HepG2 (cell line): Measurements from ENCODE around the gene STEAP1B. TPM values are rescaled to one million over a fixed set of nuclear protein-coding genes. Genes with fewer than 3 reads are reported as not detected.
A peak's percentile ranks its signal among the peaks of the same experiment; 100 is the strongest.

Source experiments
- ARNT2 ChIP-seq: sonication (generic); formaldehyde crosslinking; IDR thresholded peaks from 2 replicates; pipeline ENCODE4 v1.8.0; 2022; ENCODE audit warnings: mild to moderate bottlenecking, low read depth, missing genetic modification reagents, moderate library complexity
- ARNTL ChIP-seq: sonication (generic); formaldehyde crosslinking; IDR thresholded peaks from 2 replicates; pipeline ENCODE4 v1.4.0; 2020; ENCODE audit warnings: mild to moderate bottlenecking, missing genetic modification reagents
- CC2D1A ChIP-seq: sonication (generic); formaldehyde crosslinking; IDR thresholded peaks from 2 replicates; pipeline ENCODE4 v1.8.1; 2023; ENCODE audit warnings: mild to moderate bottlenecking, missing genetic modification reagents
- CHD4 ChIP-seq: fragments of 200-600 bp; sonication (generic); IDR thresholded peaks from 2 replicates; pipeline ENCODE4 v1.7.0; 2017; ENCODE audit warnings: mild to moderate bottlenecking, low read length, borderline replicate concordance
- E2F5 ChIP-seq: sonication (generic); formaldehyde crosslinking; conservative IDR thresholded peaks from 2 replicates; pipeline ENCODE4 v1.4.0; 2020; ENCODE audit warnings: missing genetic modification reagents
- FIP1L1 ChIP-seq: fragments of 200-400 bp; formaldehyde crosslinking; IDR thresholded peaks from 2 replicates; pipeline ENCODE4 v1.6.1; 2018; ENCODE audit warnings: low read depth, mild to moderate bottlenecking, low read length, moderate library complexity, borderline replicate concordance; ENCODE audit not compliant: insufficient read depth
- FLYWCH1 ChIP-seq: sonication (generic); formaldehyde crosslinking; IDR thresholded peaks from 2 replicates; pipeline ENCODE4 v1.8.1; 2023; ENCODE audit warnings: mild to moderate bottlenecking, missing genetic modification reagents
- FOXJ3 ChIP-seq: sonication (generic); formaldehyde crosslinking; IDR thresholded peaks from 2 replicates; pipeline ENCODE4 v1.4.0; 2020; ENCODE audit warnings: missing genetic modification reagents, mild to moderate bottlenecking, borderline replicate concordance
- IKZF1 ChIP-seq: fragments of 450-650 bp; IDR thresholded peaks from 2 replicates; pipeline ENCODE4 v1.7.1; 2016
- IRX3 ChIP-seq: sonication (generic); formaldehyde crosslinking; IDR thresholded peaks from 2 replicates; pipeline ENCODE4 v1.8.1; 2023; ENCODE audit warnings: mild to moderate bottlenecking, low read depth, missing genetic modification reagents, borderline replicate concordance
- JUN ChIP-seq: sonication (generic); formaldehyde crosslinking; IDR thresholded peaks from 2 replicates; pipeline ENCODE4 v1.4.0; 2020; ENCODE audit warnings: mild to moderate bottlenecking, missing genetic modification reagents
- KLF9 ChIP-seq: IDR thresholded peaks from 2 replicates; pipeline ENCODE4 v1.6.1; 2016; ENCODE audit warnings: low read depth
- MBNL3 ChIP-seq: fragments of 250-450 bp; sonication (Bioruptor Pico); conservative IDR thresholded peaks from 2 replicates; pipeline ENCODE4 v1.8.0; 2022; ENCODE audit warnings: mild to moderate bottlenecking, inconsistent platforms
- MIER2 ChIP-seq: IDR thresholded peaks from 2 replicates; pipeline ENCODE4 v1.6.1; 2016; ENCODE audit warnings: missing biosample characterization, missing genetic modification reagents
- MIER3 ChIP-seq: IDR thresholded peaks from 2 replicates; pipeline ENCODE4 v1.6.1; 2016; ENCODE audit warnings: missing compliant biosample characterization, borderline replicate concordance
- NFAT5 ChIP-seq: sonication (generic); formaldehyde crosslinking; IDR thresholded peaks from 2 replicates; pipeline ENCODE4 v1.4.0; 2020; ENCODE audit warnings: missing genetic modification reagents
- NRL ChIP-seq: sonication (generic); formaldehyde crosslinking; IDR thresholded peaks from 2 replicates; pipeline ENCODE4 v1.5.0; 2020; ENCODE audit warnings: missing genetic modification reagents, mild to moderate bottlenecking, moderate library complexity, borderline replicate concordance
- RBFOX2 ChIP-seq: fragments of 200-400 bp; formaldehyde crosslinking; IDR thresholded peaks from 2 replicates; pipeline ENCODE4 v1.6.1; 2017; ENCODE audit warnings: low read depth, mild to moderate bottlenecking, low read length
- STAG1 ChIP-seq: sonication (generic); formaldehyde crosslinking; IDR thresholded peaks from 2 replicates; pipeline ENCODE4 v1.4.0; 2020; ENCODE audit warnings: missing genetic modification reagents
- ZBTB3 ChIP-seq: sonication (generic); formaldehyde crosslinking; IDR thresholded peaks from 2 replicates; pipeline ENCODE4 v1.4.0; 2020; ENCODE audit warnings: low read depth, mild to moderate bottlenecking, moderate library complexity, missing genetic modification reagents, borderline replicate concordance
- ZFP36 ChIP-seq: fragments of 150-350 bp; IDR thresholded peaks from 2 replicates; pipeline ENCODE4 v1.6.1; 2018; ENCODE audit warnings: borderline replicate concordance, low read length, low read depth; ENCODE audit not compliant: partially characterized antibody
- ZMYM4 ChIP-seq: sonication (generic); formaldehyde crosslinking; IDR thresholded peaks from 2 replicates; pipeline ENCODE4 v1.8.1; 2023; ENCODE audit warnings: mild to moderate bottlenecking, missing genetic modification reagents
- ZNF441 ChIP-seq: sonication (generic); formaldehyde crosslinking; IDR thresholded peaks from 2 replicates; pipeline ENCODE4 v1.7.0; 2021; ENCODE audit warnings: missing genetic modification reagents, borderline replicate concordance
- ZNF557 ChIP-seq: sonication (generic); formaldehyde crosslinking; IDR thresholded peaks from 2 replicates; pipeline ENCODE4 v1.4.0; 2020; ENCODE audit warnings: missing genetic modification reagents
- ZNF737 ChIP-seq: sonication (generic); formaldehyde crosslinking; IDR thresholded peaks from 2 replicates; pipeline ENCODE4 v1.5.0; 2020; ENCODE audit warnings: missing genetic modification reagents, mild to moderate bottlenecking, borderline replicate concordance
- polyA plus RNA-seq, 8 experiments: library from polyadenylated mRNA; depleted of rRNA in 3 of 8; stranded (reverse) in 7 of 8; unstranded in 1 of 8; fragments of >200 nt; fragmentation: Illumina TruSeq in 4 of 8; extraction: Trizol in 4 of 8; gene quantifications; 2 replicates each; pipeline versions ENCODE4 v1.2.1 to v1.2.3, GENCODE V29; 2011 to 2016; ENCODE audit warnings: low read depth in 4 of 8, missing spikeins in 1 of 8, mixed read lengths in 1 of 8; ENCODE audit not compliant: insufficient read depth in 1 of 8
- total RNA-seq, 5 experiments: library from RNA; depleted of rRNA; stranded (reverse); fragments of >200 nt; fragmentation: Illumina TruSeq; extraction: Trizol; gene quantifications; 2 replicates each; pipeline ENCODE4 v1.2.3, GENCODE V29; 2016; ENCODE audit warnings: low read depth in 1 of 5

The STEAP1B gene
- total and polyA plus RNA-seq, 2 of the 13 experiments (the other 11 are each of a cell fraction or from before 2014, with no cell fraction given) = not detected

DNA sequence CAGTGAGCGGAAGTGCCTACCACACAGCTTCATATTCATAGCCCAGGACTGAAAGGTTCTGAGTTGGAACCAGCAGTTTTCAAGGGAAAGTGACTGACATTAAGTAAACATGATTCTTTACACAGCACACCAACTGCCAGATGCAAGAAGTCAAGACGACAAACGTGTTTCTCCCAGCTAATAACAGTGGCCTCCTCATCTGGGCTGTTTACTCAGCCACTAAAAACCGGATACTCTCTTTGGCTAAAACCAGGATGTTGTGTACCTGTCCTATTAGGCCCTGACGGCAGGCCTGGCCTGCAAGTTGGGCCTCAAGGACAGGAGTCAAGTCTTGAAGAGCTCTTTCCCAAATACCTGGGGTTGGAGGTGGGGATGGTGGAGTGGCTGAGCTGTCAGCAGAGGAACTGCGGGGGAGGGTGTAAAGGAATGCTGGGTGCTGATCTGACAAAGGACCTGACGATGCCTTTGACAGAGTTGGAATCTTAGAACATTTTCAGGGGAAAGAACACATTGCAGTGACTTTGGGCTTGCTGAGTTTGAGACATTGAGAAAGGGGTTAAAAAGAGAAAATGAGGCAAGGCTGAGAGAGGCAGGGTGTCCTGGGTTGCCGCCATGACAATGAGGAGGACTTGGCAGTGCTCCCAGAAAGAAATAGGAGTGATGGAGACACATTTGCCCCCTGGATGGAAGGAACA lies 57.7 kb downstream of the STEAP1B start (continued):
- TF ChIP-seq MIER2 (CRISPR knock-in tag) (peak; percentile 84; the same call in 1 of the 2 replicates), ZFP36 (no peak), CHD4 (no peak; the same call in 1 of the 2 replicates), MBNL3 (CRISPR knock-in tag) (no peak), STAG1 (CRISPR knock-in tag) (peak; percentile 26; the same call in 1 of the 2 replicates), ARNTL (CRISPR knock-in tag) (peak; percentile 89), CC2D1A (CRISPR knock-in tag) (0 out of 2 replicates have a peak, but pooled peaks have one; percentile 84), FLYWCH1 (CRISPR knock-in tag) (no peak), NFAT5 (no peak), KLF9 (no peak), JUN (CRISPR knock-in tag) (0 out of 2 replicates have a peak, but pooled peaks have one; percentile 59), FIP1L1 (no peak), ZNF557 (0 out of 2 replicates have a peak, but pooled peaks have one; percentile 69), ARNT2 (no peak; the same call in 1 of the 2 replicates), ZBTB3 (CRISPR knock-in tag) (no peak; the same call in 1 of the 2 replicates), ZNF441 (CRISPR knock-in tag) (peak; percentile 83; the same call in 1 of the 2 replicates), NRL (CRISPR knock-in tag) (no peak), ZNF737 (CRISPR knock-in tag) (no peak), E2F5 (CRISPR knock-in tag) (no peak), MIER3 (CRISPR knock-in tag) (peak; percentile 94; the same call in 1 of the 2 replicates), RBFOX2 (peak; percentile 38; the same call in 1 of the 2 replicates), ZMYM4 (peak; percentile 90), FOXJ3 (CRISPR knock-in tag) (peak; percentile 96), IRX3 (no peak), IKZF1 (no peak)
